Mesothelial cell of epicardium (in vitro differentiated cells): Measurements from ENCODE around the gene DGLUCY. TPM values are rescaled to one million over a fixed set of nuclear protein-coding genes. Genes with fewer than 3 reads are reported as not detected.
A peak's percentile ranks its signal among the peaks of the same experiment; 100 is the strongest.

Source experiments
- DNase-seq, 2 experiments: peaks; one replicate each; pipeline ENCODE4 v3.0.0; 2021; ENCODE audit warnings: low spot score in 2 of 2; ENCODE audit not compliant: unreplicated experiment in 2 of 2
- H3K27ac Mint-ChIP-seq: 2 replicates; pipeline ENCODE4 v1.8.0; 2021; ENCODE audit warnings: mixed read lengths
- H3K27me3 Mint-ChIP-seq: 2 replicates; pipeline ENCODE4 v1.8.0; 2021; ENCODE audit warnings: low read depth, mixed read lengths
- H3K36me3 Mint-ChIP-seq: 2 replicates; pipeline ENCODE4 v1.8.0; 2021; ENCODE audit warnings: mixed read lengths
- H3K4me1 Mint-ChIP-seq: 2 replicates; pipeline ENCODE4 v1.8.0; 2021; ENCODE audit warnings: mixed read lengths
- H3K4me3 Mint-ChIP-seq: 2 replicates; pipeline ENCODE4 v1.8.0; 2021; ENCODE audit warnings: mild to moderate bottlenecking, moderate library complexity, mixed read lengths
- H3K9me3 Mint-ChIP-seq: 2 replicates; pipeline ENCODE4 v1.8.0; 2021; ENCODE audit warnings: mixed read lengths
- CTCF ChIP-seq: fragments of 200-600 bp; sonication (generic); IDR thresholded peaks from one replicate; pipeline ENCODE4 v1.5.0; 2021; ENCODE audit warnings: antibody characterized with exemption; ENCODE audit not compliant: unreplicated experiment
- total RNA-seq: library from RNA; stranded (reverse); gene quantifications from 3 replicates; pipeline ENCODE4 v1.2.1, GENCODE V29; 2021

The DGLUCY gene
- total RNA-seq, 1 donor from 2014 or later: 64.1 TPM

DNA sequence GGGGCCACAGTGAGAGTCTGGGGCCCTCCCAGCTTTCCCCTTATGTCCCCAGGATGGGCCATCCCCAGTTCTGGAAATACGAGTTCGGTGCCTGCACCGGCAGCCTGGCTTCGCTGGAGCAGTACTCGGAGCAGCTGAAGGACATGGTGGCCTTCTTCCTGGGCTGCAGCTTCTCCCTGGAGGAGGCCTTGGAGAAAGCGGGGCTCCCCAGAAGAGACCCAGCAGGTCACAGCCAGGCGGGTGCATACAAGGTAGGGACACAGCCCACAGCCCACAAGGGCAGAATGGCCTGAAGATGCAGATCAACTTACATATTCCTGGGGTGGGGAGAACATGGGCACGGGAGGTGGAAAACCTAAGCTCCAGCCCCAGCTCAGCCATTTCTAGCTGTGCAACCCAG, 56.1 kb downstream of the DGLUCY start:
- Mint-ChIP-seq H3K4me3 (no peak overlapping the region), H3K4me1 (peaks cover 6% of the 10 kb centered on the region)

GRCh38 chr14:91170504-91171121, 56.7 kb downstream of the DGLUCY start:
- Mint-ChIP-seq H3K4me3 (no peak overlapping the region), H3K36me3 (peaks cover 17% of the 10 kb centered on the region), H3K9me3 (no peaks in the 10 kb centered on the region), H3K27me3 (no peaks in the 10 kb centered on the region), H3K4me1 (peaks cover 6% of the 10 kb centered on the region), H3K27ac (no peak overlapping the region)
- TF ChIP-seq CTCF: no peak
- no peak for DNase-seq

More for the DNA sequence above, 56.1 kb downstream of the DGLUCY start:
- Mint-ChIP-seq H3K27ac (no peak overlapping the region), H3K36me3 (peaks cover 23% of the 10 kb centered on the region), H3K27me3 (no peaks in the 10 kb centered on the region), H3K9me3 (no peaks in the 10 kb centered on the region)
- no peak for TF ChIP-seq CTCF
- no peak for DNase-seq

- H3K36me3 Mint-ChIP-seq: peaks cover 12% of the 10 kb centered on the region
- peaks cover 6% of the 10 kb centered on the region for H3K4me1 Mint-ChIP-seq
- no peak for DNase-seq
- no peak for TF ChIP-seq CTCF
- H3K4me3 Mint-ChIP-seq: no peak overlapping the region
- no peaks in the 10 kb centered on the region for H3K27me3 Mint-ChIP-seq
- no peaks in the 10 kb centered on the region for H3K9me3 Mint-ChIP-seq
- H3K27ac Mint-ChIP-seq: no peak overlapping the region
Measured at GRCh38 chr14:91171291-91171690, 57.4 kb downstream of the DGLUCY start.

GRCh38 chr14:91173221-91173670, 59.4 kb downstream of the DGLUCY start:
- peak overlapping the region; percentile 30 for H3K27ac Mint-ChIP-seq
- H3K36me3 Mint-ChIP-seq: peaks cover 14% of the 10 kb centered on the region
- peak; percentile 68 to 84 for DNase-seq
- no peak overlapping the region for H3K4me3 Mint-ChIP-seq
- peak; percentile 92 for TF ChIP-seq CTCF
- no peaks in the 10 kb centered on the region for H3K27me3 Mint-ChIP-seq
- H3K9me3 Mint-ChIP-seq: no peaks in the 10 kb centered on the region
- H3K4me1 Mint-ChIP-seq: peaks cover 6% of the 10 kb centered on the region

- Mint-ChIP-seq H3K36me3 (peaks cover 10% of the 10 kb centered on the region), H3K4me3 (no peak overlapping the region), H3K27ac (no peak overlapping the region), H3K9me3 (no peaks in the 10 kb centered on the region), H3K4me1 (peaks cover 6% of the 10 kb centered on the region), H3K27me3 (no peaks in the 10 kb centered on the region)
- TF ChIP-seq CTCF: no peak
- DNase-seq: no peak
Measured at GRCh38 chr14:91173904-91174303, 60.0 kb downstream of the DGLUCY start.
